Neural cell (in vitro differentiated cells): Measurements from ENCODE around the gene FAM107B. TPM values are rescaled to one million over a fixed set of nuclear protein-coding genes. Genes with fewer than 3 reads are reported as not detected.

Experiments used
- H2AFZ ChIP-seq: fragments of 200-600, 300-800 bp; sonication (generic), shearing (Covaris generic); 2 replicates; pipeline ENCODE4 v1.6.0; 2014; ENCODE audit warnings: low read depth, mild to moderate bottlenecking, antibody characterized with exemption, low read length, moderate library complexity
- H3F3A ChIP-seq: fragments of 200-600 bp; shearing (Covaris generic); 2 replicates; pipeline ENCODE4 v1.6.1; 2016; ENCODE audit warnings: mild to moderate bottlenecking, moderate library complexity, mixed read lengths, antibody characterized with exemption, low read length; ENCODE audit not compliant: insufficient read depth, poor library complexity, severe bottlenecking
- H3K27ac ChIP-seq: fragments of 200-600, 300-800 bp; sonication (generic), shearing (Covaris generic); 2 replicates; pipeline ENCODE4 v1.5.1; 2014; ENCODE audit warnings: mild to moderate bottlenecking, low read length, moderate library complexity
- H3K27me3 ChIP-seq: fragments of 300-800, 200-600 bp; sonication (generic), shearing (Covaris generic); 2 replicates; pipeline ENCODE4 v1.6.0; 2014; ENCODE audit warnings: mild to moderate bottlenecking, low read depth, low read length, moderate library complexity; ENCODE audit not compliant: insufficient read depth
- H3K36me3 ChIP-seq: fragments of 300-800, 200-600 bp; sonication (generic), shearing (Covaris generic); 2 replicates; pipeline ENCODE4 v1.5.1; 2014; ENCODE audit warnings: mild to moderate bottlenecking, antibody characterized with exemption, low read length, moderate library complexity; ENCODE audit not compliant: insufficient read depth
- H3K4me2 ChIP-seq: fragments of 300-800, 200-600 bp; sonication (generic), shearing (Covaris generic); 2 replicates; pipeline ENCODE4 v1.6.0; 2014; ENCODE audit warnings: mild to moderate bottlenecking, low read length
- H3K4me3 ChIP-seq: fragments of 300-800, 200-600 bp; sonication (generic), shearing (Covaris generic); 2 replicates; pipeline ENCODE4 v1.5.1; 2014; ENCODE audit warnings: mild to moderate bottlenecking, low read length, moderate library complexity
- H3K79me2 ChIP-seq: fragments of 200-600 bp; shearing (Covaris generic); replicated peaks from 2 replicates; pipeline ENCODE4 v1.6.0; 2014; ENCODE audit warnings: mild to moderate bottlenecking, low read length, moderate library complexity; ENCODE audit not compliant: insufficient read depth
- H3K9ac ChIP-seq: fragments of 300-800, 200-600 bp; sonication (generic), shearing (Covaris generic); 2 replicates; pipeline ENCODE4 v1.6.1; 2016; ENCODE audit warnings: mild to moderate bottlenecking, low read length, mixed read lengths
- H3K9me2 ChIP-seq: fragments of 200-600 bp; shearing (Covaris generic); 2 replicates; pipeline ENCODE4 v1.6.1; 2016; ENCODE audit warnings: mild to moderate bottlenecking, low read length, mixed read lengths; ENCODE audit not compliant: insufficient read depth
- H3K9me3 ChIP-seq: fragments of 200-600, 300-800 bp; sonication (generic), shearing (Covaris generic); 2 replicates; pipeline ENCODE4 v1.6.1; 2016; ENCODE audit warnings: mild to moderate bottlenecking, mixed run types, low read length, moderate library complexity, mixed read lengths
- H4K20me1 ChIP-seq: fragments of 200-600 bp; shearing (Covaris generic); 2 replicates; pipeline ENCODE4 v1.6.1; 2016; ENCODE audit warnings: mild to moderate bottlenecking, mixed run types; ENCODE audit not compliant: insufficient read depth
- CTCF ChIP-seq: fragments of 450-650 bp; IDR thresholded peaks from 2 replicates; pipeline ENCODE4 v1.5.1; 2014; ENCODE audit warnings: antibody characterized with exemption, mild to moderate bottlenecking, moderate library complexity; ENCODE audit not compliant: poor library complexity, severe bottlenecking
- EP300 ChIP-seq: fragments of 450-650 bp; conservative IDR thresholded peaks from 2 replicates; pipeline ENCODE4 v1.6.1; 2014; ENCODE audit warnings: antibody characterized with exemption, mild to moderate bottlenecking, moderate library complexity; ENCODE audit not compliant: poor library complexity, severe bottlenecking
- EZH2 ChIP-seq: fragments of 200-600, 300-800 bp; shearing (Covaris generic), sonication (generic); IDR thresholded peaks from 2 replicates; pipeline ENCODE4 v1.6.1; 2014; ENCODE audit warnings: antibody characterized with exemption, low read length, borderline replicate concordance, mild to moderate bottlenecking; ENCODE audit not compliant: insufficient read depth, poor library complexity, severe bottlenecking
- MXI1 ChIP-seq: fragments of 450-650 bp; conservative IDR thresholded peaks from 2 replicates; pipeline ENCODE4 v1.6.1; 2014; ENCODE audit warnings: antibody characterized with exemption, mild to moderate bottlenecking; ENCODE audit not compliant: poor library complexity, severe bottlenecking
- POLR2AphosphoS5 ChIP-seq: IDR thresholded peaks from 2 replicates; pipeline ENCODE4 v1.6.1; 2012
- RAD21 ChIP-seq: fragments of 450-650 bp; conservative IDR thresholded peaks from 2 replicates; pipeline ENCODE4 v1.6.1; 2014; ENCODE audit warnings: antibody characterized with exemption, mild to moderate bottlenecking, moderate library complexity
- REST ChIP-seq: IDR thresholded peaks from 2 replicates; pipeline ENCODE4 v1.6.1; 2012; ENCODE audit warnings: borderline replicate concordance
- SMC3 ChIP-seq: fragments of 450-650 bp; conservative IDR thresholded peaks from 2 replicates; pipeline ENCODE4 v1.6.1; 2014; ENCODE audit warnings: antibody characterized with exemption, mild to moderate bottlenecking, moderate library complexity; ENCODE audit not compliant: poor library complexity
- TAF1 ChIP-seq: IDR thresholded peaks from 2 replicates; pipeline ENCODE4 v1.6.1; 2012; ENCODE audit warnings: low read depth
- polyA plus RNA-seq: library from polyadenylated mRNA; depleted of rRNA; stranded (reverse); fragments of >200 nt; gene quantifications from 2 replicates; pipeline ENCODE4 v1.2.3, GENCODE V29; 2014

FAM107B gene
- polyA plus RNA-seq, 1 donor from 2014 or later, result 106 TPM

- Histone ChIP-seq H3K9ac (no peak overlapping the region), H3K9me2 (no peaks in the 10 kb centered on the region), H4K20me1 (no peaks in the 10 kb centered on the region), H3K4me2 (no peak overlapping the region), H3F3A (no peaks in the 10 kb centered on the region), H3K27me3 (no peaks in the 10 kb centered on the region), H3K9me3 (no peaks in the 10 kb centered on the region), H3K27ac (no peak overlapping the region), H3K36me3 (no peaks in the 10 kb centered on the region), H3K4me3 (no peak overlapping the region), H3K79me2 (no peaks in the 10 kb centered on the region), H2AFZ (no peak overlapping the region)
- TF ChIP-seq RAD21, result no peak
- TF ChIP-seq EP300, result no peak
- TF ChIP-seq MXI1, result no peak
- no peak for TF ChIP-seq TAF1
- TF ChIP-seq REST, result no peak
- no peak for TF ChIP-seq CTCF
- no peak for TF ChIP-seq SMC3
- no peak for TF ChIP-seq EZH2
- no peak for TF ChIP-seq POLR2AphosphoS5
Measured at GRCh38 chr10:14474656-14475055, 300.0 kb downstream of the FAM107B start.

GRCh38 chr10:14470920-14471319 is 303.8 kb downstream of the FAM107B start:
- H3K36me3 ChIP-seq, result no peaks in the 10 kb centered on the region
- no peaks in the 10 kb centered on the region for H3K9me3 ChIP-seq
- H3K9me2 ChIP-seq, result no peaks in the 10 kb centered on the region
- peaks cover 3% of the 10 kb centered on the region for H3F3A ChIP-seq
- H3K27me3 ChIP-seq, result no peaks in the 10 kb centered on the region
- H3K4me2 ChIP-seq, result no peak overlapping the region
- TF ChIP-seq SMC3 (no peak), CTCF (no peak), RAD21 (no peak), EZH2 (no peak), MXI1 (no peak), POLR2AphosphoS5 (no peak), EP300 (no peak), REST (no peak), TAF1 (no peak)
- H4K20me1 ChIP-seq, result no peaks in the 10 kb centered on the region
- H3K79me2 ChIP-seq, result no peaks in the 10 kb centered on the region
- no peak overlapping the region for H3K4me3 ChIP-seq
- H3K9ac ChIP-seq, result no peak overlapping the region
- H3K27ac ChIP-seq, result no peak overlapping the region
- no peak overlapping the region for H2AFZ ChIP-seq
